NOMO-1 treated with DMSO at 0.1 percent for 48 hours (cell line): Measurements from ENCODE around the gene PDGFB.
A peak's percentile ranks its signal among the peaks of the same experiment; 100 is the strongest.

Source experiments
- DNase-seq: peaks from one replicate; lab custom pipeline; 2025; ENCODE audit not compliant: unreplicated experiment; lab: John Stamatoyannopoulos, UW

Gene PDGFB

GRCh38 chr22:39244496-39245129, at the start of gene PDGFB:
Gene PDGFB (minus strand): TSS chr22:39244982. CDS start chr22:39243963, 1,019 bp downstream.
- DNase-seq, result no peak

- DNase-seq, result no peak
These were observed 49.1 kb upstream of the PDGFB start for GRCh38 chr22:39293766-39294368.

GRCh38 chr22:39292561-39293074, 47.8 kb upstream of the PDGFB start:
- peak; percentile 86 for DNase-seq

- DNase-seq, result no peak
These were observed 47.3 kb upstream of the PDGFB start for GRCh38 chr22:39292031-39292462.

GRCh38 chr22:39291523-39291922, 46.7 kb upstream of the PDGFB start:
- no peak for DNase-seq

GRCh38 chr22:39290724-39291161, 46.0 kb upstream of the PDGFB start:
- DNase-seq, result no peak

- no peak for DNase-seq
These were observed 45.4 kb upstream of the PDGFB start for GRCh38 chr22:39289975-39290720.

GRCh38 chr22:39289533-39289932, 44.8 kb upstream of the PDGFB start:
- no peak for DNase-seq

- no peak for DNase-seq
These were observed 43.5 kb upstream of the PDGFB start for GRCh38 chr22:39288135-39288898.

GRCh38 chr22:39287076-39287725, 42.4 kb upstream of the PDGFB start:
- DNase-seq, result peak; percentile 92

GRCh38 chr22:39284983-39285382, 40.2 kb upstream of the PDGFB start:
- no peak for DNase-seq

GRCh38 chr22:39284142-39284980, 39.6 kb upstream of the PDGFB start:
- no peak for DNase-seq

GRCh38 chr22:39283322-39284141, 38.8 kb upstream of the PDGFB start:
- DNase-seq, result no peak

GRCh38 chr22:39282645-39283321, 38.0 kb upstream of the PDGFB start:
- no peak for DNase-seq

GRCh38 chr22:39281126-39281525, 36.3 kb upstream of the PDGFB start:
- no peak for DNase-seq

GRCh38 chr22:39280250-39280649, 35.5 kb upstream of the PDGFB start:
- no peak for DNase-seq

- DNase-seq, result no peak
These were observed 34.5 kb upstream of the PDGFB start for GRCh38 chr22:39279170-39279850.

- DNase-seq, result no peak
These were observed 33.3 kb upstream of the PDGFB start for GRCh38 chr22:39278040-39278439.
